Activated CD8-positive, alpha-beta T cell treated with anti-CD3 and anti-CD28 coated beads for 36 hours (primary cell): Measurements from ENCODE around the gene YAF2. TPM values are rescaled to one million over a fixed set of nuclear protein-coding genes. Genes with fewer than 3 reads are reported as not detected.
"Not testable (repeated sequence)": the region's sequence is repeated elsewhere in the genome, so short reads cannot be mapped to it uniquely, and the experiment has no call there.

Experiments used
- ATAC-seq: fragments of 200-7000 bp; cut with Tn5 transposase; one replicate; pipeline ENCODE4 v1.10.0; 2021; ENCODE audit warnings: mild to moderate bottlenecking, moderate library complexity
- CTCF ChIA-PET: fragments of 350-600 bp; sonication (Branson Sonifier 250); formaldehyde crosslinking; loops from one replicate; lab custom pipeline; 2021; ENCODE audit warnings: antibody characterized with exemption; lab: Charles Lee
- POLR2A ChIA-PET: fragments of 350-600 bp; sonication (Branson Sonifier 250); formaldehyde crosslinking; loops from one replicate; lab custom pipeline; 2021; ENCODE audit warnings: antibody characterized with exemption; lab: Charles Lee
- DNase-seq: peaks from one replicate; pipeline ENCODE4 v3.0.0-alpha.2; 2020
- H3K27ac Mint-ChIP-seq: one replicate; pipeline ENCODE4 v1.8.0; 2021; ENCODE audit warnings: mild to moderate bottlenecking, mixed read lengths
- H3K27me3 Mint-ChIP-seq: one replicate; pipeline ENCODE4 v1.8.0; 2021; ENCODE audit warnings: mixed read lengths
- H3K36me3 Mint-ChIP-seq: one replicate; pipeline ENCODE4 v1.8.0; 2021; ENCODE audit warnings: low read depth, mixed read lengths
- H3K4me1 Mint-ChIP-seq: one replicate; pipeline ENCODE4 v1.8.0; 2021; ENCODE audit warnings: low read depth, mixed read lengths
- H3K4me3 Mint-ChIP-seq: one replicate; pipeline ENCODE4 v1.8.0; 2021; ENCODE audit warnings: mild to moderate bottlenecking, moderate library complexity, mixed read lengths
- H3K9me3 Mint-ChIP-seq: one replicate; pipeline ENCODE4 v1.8.0; 2021; ENCODE audit warnings: mixed read lengths
- CTCF ChIP-seq: fragments of 200-600 bp; IDR thresholded peaks from one replicate; pipeline ENCODE4 v1.8.0; 2022; ENCODE audit warnings: antibody characterized with exemption, mild to moderate bottlenecking
- intact Hi-C: fragments of 100-400 bp; cut with micrococcal nuclease; formaldehyde crosslinking; loops from one replicate; pipeline ENCODE4 v1.10.0; 2022
- total RNA-seq, 2 experiments: library from RNA; stranded (reverse); gene quantifications; one replicate each; pipeline ENCODE4 v1.2.3, GENCODE V29; 2021

The YAF2 gene
- total RNA-seq, 2 experiments from 2014 or later: 39.4 to 40.8 TPM

DNA sequence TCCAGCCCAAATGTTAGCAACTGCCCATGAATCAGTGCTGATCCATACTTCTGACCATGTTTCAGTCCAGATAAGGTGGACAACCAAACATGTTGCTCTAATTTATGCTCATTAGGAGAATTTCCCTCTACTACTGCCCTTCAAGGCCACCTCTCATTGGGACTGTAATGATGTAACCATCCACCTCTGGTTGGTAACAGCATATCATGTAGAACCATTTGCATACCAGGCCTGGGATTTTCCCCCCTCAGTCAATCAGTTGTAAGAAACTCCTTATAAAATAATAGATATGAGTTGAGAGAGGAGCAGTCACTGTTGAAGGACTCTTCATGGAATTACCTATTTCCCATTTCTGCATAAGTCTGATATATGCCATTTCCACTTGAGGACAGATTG lies 17.8 kb upstream of the YAF2 start:
- POLR2A ChIA-PET: no interaction called here
- Mint-ChIP-seq H3K36me3 (no peaks in the 10 kb centered on the region), H3K27ac (no peak overlapping the region), H3K4me1 (peaks cover 4% of the 10 kb centered on the region), H3K27me3 (no peaks in the 10 kb centered on the region), H3K9me3 (peaks cover 3% of the 10 kb centered on the region), H3K4me3 (no peak overlapping the region)
- TF ChIP-seq CTCF: no peak
- peak; percentile 12 for DNase-seq
- CTCF ChIA-PET: no interaction called here
- no peak for ATAC-seq
- intact Hi-C loops: no loop called here

- no peak overlapping the region for H3K27ac Mint-ChIP-seq
- no peak overlapping the region for H3K4me3 Mint-ChIP-seq
- CTCF ChIA-PET: no interaction called here
- POLR2A ChIA-PET: no interaction called here
- H3K9me3 Mint-ChIP-seq: peaks cover 3% of the 10 kb centered on the region
- DNase-seq: no peak
- H3K36me3 Mint-ChIP-seq: no peaks in the 10 kb centered on the region
- no peak for TF ChIP-seq CTCF
- no peaks in the 10 kb centered on the region for H3K27me3 Mint-ChIP-seq
- H3K4me1 Mint-ChIP-seq: peaks cover 4% of the 10 kb centered on the region
- intact Hi-C loops: no loop called here
- ATAC-seq: no peak
These were observed 17.3 kb upstream of the YAF2 start for GRCh38 chr12:42255221-42255865.

DNA sequence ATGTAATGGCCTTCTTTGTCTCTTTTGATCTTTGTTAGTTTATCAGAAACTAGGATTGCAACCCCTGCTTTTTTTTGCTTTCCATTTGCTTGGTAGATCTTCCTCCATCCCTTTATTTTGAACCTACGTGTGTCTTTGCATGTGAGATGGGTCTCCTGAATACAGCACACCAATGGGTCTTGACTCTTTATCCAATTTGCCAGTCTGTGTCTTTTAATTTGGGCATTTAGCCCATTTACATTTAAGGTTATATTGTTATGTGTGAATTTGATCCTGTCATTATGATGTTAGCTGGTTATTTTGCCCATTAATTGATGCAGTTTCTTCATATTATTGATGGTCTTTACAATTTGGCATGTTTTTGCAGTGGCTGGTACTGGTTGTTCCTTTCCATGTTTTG lies 14.6 kb upstream of the YAF2 start:
- intact Hi-C loops, H3K9me3 Mint-ChIP-seq, H3K27ac Mint-ChIP-seq, POLR2A ChIA-PET, CTCF ChIA-PET, H3K36me3 Mint-ChIP-seq, ATAC-seq, H3K27me3 Mint-ChIP-seq, H3K4me1 Mint-ChIP-seq, H3K4me3 Mint-ChIP-seq, DNase-seq: not testable (repeated sequence)

DNA sequence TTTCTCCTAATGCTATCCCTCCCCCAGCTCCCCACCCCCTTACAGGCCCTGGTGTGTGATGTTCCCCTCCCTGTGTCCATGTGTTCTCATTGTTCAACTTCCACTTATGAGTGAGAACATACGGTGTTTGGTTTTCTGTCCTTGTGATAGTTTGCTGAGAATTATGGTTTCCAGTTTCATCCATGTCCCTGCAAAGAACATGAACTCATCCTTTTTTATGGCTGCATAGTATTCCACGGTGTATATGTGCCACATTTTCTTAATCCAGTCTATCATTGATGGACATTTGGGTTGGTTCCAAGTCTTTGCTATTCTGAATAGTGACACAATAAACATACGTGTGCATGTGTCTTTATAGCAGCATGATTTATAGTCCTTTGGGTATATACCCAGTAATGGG lies 11.0 kb upstream of the YAF2 start:
- CTCF ChIA-PET, DNase-seq, H3K27ac Mint-ChIP-seq, H3K9me3 Mint-ChIP-seq, H3K36me3 Mint-ChIP-seq, H3K4me3 Mint-ChIP-seq, H3K4me1 Mint-ChIP-seq, H3K27me3 Mint-ChIP-seq, ATAC-seq, intact Hi-C loops, POLR2A ChIA-PET: not testable (repeated sequence)

- Mint-ChIP-seq H3K4me3 (no peak overlapping the region), H3K27me3 (no peaks in the 10 kb centered on the region), H3K9me3 (no peaks in the 10 kb centered on the region), H3K4me1 (peaks cover 18% of the 10 kb centered on the region), H3K27ac (no peak overlapping the region), H3K36me3 (peaks cover 10% of the 10 kb centered on the region)
- ATAC-seq (no peak), DNase-seq (no peak)
- POLR2A ChIA-PET: no interaction called here
- no peak for TF ChIP-seq CTCF
- CTCF ChIA-PET: interaction anchor here (2.3 to 3.3 kb wide), 3 partner anchors 92 to 131 kb away, joined by 6 to 11 read pairs (median 9); no protein-coding TSS in a partner anchor
- intact Hi-C loops: no loop called here
These were observed 2.2 kb upstream of the YAF2 start for GRCh38 chr12:42240131-42240750.

DNA sequence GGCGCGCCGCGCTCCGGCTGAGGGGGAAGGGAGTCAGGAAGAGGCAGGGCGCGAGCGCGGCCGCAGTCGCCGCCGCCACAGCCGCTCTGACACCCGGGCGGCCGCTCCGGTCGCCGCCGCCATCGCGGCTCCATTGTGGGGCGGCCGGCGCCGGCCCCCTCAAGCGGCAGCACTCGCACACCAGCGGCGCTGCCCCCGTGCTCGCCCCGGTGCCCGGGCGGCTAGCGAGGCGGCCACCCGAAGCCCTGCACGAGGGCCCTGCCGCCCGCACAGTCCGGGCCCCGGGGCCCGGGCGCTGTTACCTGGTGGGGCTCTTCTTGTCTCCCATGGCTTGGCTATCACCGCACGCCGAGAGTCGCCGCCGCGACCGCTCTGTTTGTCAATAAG lies 202 bp downstream of the YAF2 start:
- H3K27me3 Mint-ChIP-seq: no peaks in the 10 kb centered on the region
- POLR2A ChIA-PET: no interaction called here
- intact Hi-C loops: loop anchor here (5.0 kb wide), 2 partner anchors 89 to 96 kb away; partner anchors contain the start of genes GXYLT1, PPHLN1 and ZCRB1
- DNase-seq (no peak), ATAC-seq (peak; percentile 42)
- H3K27ac Mint-ChIP-seq: peak overlapping the region; percentile 82
- TF ChIP-seq CTCF: no peak
- CTCF ChIA-PET: no interaction called here
- H3K4me1 Mint-ChIP-seq: peaks cover 34% of the 10 kb centered on the region
- H3K9me3 Mint-ChIP-seq: no peaks in the 10 kb centered on the region
- peak overlapping the region; percentile 86 for H3K4me3 Mint-ChIP-seq
- peaks cover 20% of the 10 kb centered on the region for H3K36me3 Mint-ChIP-seq
